GM19397 (cell line): ENCODE measurements around the gene NEK4.
"Not testable (repeated sequence)": the region's sequence is repeated elsewhere in the genome, so short reads cannot be mapped to it uniquely, and the experiment has no call there.

Source experiments
- ATAC-seq: cut with Tn5 transposase; IDR thresholded peaks from one replicate; pipeline ENCODE4 v1.9.1; 2021; ENCODE audit warnings: mild to moderate bottlenecking, moderate library complexity; ENCODE audit not compliant: unreplicated experiment

Gene NEK4

DNA sequence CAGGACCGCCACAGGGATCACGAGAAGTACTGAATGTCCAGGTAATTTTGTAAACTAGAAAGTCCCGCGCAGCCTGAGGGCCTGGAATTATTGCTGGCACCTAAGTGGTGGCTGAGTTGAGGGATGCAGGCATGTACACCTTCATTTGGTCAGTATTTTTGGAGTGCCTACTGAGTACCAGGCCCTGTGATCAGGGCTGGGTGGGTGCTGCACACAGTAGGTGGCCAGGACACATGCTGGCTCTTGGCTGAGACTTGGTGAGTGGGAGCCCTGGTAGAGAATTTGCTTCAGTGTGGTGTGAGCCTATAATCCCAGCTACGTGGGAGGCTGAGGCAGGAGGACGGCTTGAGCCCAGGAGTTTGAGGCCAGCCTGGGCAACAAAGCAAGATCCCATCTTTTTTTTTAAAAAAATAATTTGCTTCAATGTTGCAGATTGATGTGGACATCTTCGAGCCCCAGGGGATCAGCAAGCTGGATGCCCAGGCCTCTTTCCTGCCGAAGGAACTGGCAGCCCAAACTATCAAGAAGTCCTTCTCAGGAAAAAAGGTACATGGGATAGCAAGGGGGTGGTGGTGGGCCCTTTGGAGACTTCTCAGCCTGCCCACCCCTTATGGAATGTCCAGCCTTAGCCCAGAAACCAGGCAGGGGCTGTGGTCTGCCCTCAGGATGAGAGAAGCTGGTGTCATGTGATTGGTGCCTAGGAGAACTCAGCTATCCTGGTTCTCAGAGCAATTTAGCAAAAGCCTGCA is 9.3 kb upstream of the NEK4 start:
- no peak for ATAC-seq

GRCh38 chr3:52779011-52779836 is 8.5 kb upstream of the NEK4 start:
- ATAC-seq, result peak; percentile 74

- ATAC-seq, result no peak
Observed at GRCh38 chr3:52777959-52778805, 7.4 kb upstream of the NEK4 start.

GRCh38 chr3:52777127-52777958 is 6.6 kb upstream of the NEK4 start, which contains the start of gene ITIH1:
ITIH1 (plus strand) TSS chr3:52777599; CDS start chr3:52777616, 17 bp downstream.
- ATAC-seq, result no peak

GRCh38 chr3:52776486-52776885 is 5.7 kb upstream of the NEK4 start:
- ATAC-seq, result not testable (repeated sequence)

DNA sequence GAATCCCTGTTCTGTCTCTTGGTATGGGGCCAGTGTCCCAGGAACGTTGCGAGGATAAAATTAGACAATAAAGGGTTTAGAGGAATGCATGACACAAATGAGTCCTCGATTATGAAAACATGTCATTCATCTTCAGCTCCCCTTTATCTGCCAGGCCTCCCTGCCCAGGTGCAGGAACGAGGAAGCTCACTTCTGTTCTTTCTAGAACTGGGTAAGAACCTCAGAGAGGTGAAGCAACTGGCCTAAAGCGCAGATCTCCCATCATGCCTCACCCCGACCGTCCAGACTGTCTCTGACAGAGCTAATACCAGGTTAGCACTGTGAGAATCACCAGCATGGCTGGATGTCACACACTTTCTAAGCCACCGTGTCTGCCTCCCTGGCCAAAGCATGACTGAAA is 5.1 kb upstream of the NEK4 start:
- no peak for ATAC-seq

DNA sequence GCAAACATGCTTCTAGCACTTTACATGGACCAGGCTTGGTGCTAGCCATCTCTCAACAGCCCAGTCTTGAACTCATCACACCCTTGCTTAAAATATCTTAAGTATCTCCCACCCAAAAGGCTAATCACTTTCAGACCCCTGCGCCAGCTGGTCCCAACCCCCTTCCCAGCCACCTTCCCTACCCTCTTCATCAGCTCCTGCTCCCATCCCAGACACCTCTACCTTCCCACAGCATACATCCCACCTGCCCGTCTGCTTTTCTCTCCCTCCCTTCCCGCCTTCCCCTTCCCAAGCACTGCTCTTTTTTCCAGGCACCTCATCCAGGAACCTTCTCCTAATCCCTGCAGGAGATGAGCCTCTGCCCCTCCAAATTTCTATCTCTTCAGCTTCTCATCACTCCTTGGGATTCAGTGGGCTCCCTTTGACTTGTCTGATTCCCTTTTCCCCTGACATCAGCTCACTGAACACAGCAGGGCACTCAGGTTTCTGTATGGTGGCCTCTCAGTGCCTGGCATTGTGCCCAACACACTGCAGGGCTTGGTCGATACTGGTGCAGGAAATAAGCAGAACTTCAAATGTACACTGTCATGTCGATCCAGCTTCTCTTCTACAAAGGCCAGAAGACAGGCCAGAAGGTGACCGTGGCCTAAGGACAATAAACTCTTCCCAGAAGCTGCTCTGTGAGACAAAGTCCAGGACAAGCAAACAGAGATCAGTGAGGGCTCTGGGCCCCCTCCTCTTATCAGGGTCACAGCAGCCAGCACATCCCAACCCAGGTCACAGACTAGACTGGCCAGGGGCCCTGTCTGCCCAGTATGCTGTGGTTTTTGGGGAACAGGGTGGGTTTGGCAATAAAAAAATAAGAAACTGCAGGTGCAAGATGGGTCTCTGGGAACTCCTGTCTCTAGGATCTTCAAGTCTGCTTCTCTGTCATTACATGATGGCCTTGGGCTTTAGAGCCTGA is 4.4 kb upstream of the NEK4 start:
- ATAC-seq, result no peak

DNA sequence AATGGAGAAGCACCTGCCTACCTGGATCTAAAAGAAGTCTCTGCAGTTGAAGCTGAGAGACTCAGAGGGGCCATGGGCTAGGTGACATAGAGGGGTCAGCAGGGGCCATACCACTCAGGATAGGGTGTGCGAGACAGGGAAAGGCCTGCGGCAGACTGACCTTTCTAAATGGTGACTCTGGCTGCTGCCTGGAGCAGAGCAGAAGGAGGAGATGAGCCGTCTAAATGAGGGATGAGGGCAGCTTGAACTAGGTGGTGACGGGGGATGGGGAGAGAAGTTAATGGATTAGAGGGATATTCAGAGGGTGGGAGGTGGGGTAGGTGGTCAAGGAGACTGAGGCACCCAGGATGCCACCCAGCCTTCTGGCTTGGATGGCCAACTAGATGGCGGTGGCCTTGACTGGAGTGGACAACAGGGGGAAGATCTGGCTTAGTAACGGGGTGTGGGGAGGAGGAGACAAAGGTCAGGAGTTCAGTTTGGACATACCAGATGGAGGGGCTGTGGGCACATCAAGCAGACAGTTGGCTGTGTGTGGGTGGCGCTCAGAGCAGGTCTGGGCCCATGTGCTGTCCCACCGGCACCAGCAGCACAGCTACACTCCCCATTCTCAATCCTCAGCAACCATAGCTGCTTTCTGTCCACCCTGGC is 3.5 kb upstream of the NEK4 start:
- ATAC-seq, result no peak

DNA sequence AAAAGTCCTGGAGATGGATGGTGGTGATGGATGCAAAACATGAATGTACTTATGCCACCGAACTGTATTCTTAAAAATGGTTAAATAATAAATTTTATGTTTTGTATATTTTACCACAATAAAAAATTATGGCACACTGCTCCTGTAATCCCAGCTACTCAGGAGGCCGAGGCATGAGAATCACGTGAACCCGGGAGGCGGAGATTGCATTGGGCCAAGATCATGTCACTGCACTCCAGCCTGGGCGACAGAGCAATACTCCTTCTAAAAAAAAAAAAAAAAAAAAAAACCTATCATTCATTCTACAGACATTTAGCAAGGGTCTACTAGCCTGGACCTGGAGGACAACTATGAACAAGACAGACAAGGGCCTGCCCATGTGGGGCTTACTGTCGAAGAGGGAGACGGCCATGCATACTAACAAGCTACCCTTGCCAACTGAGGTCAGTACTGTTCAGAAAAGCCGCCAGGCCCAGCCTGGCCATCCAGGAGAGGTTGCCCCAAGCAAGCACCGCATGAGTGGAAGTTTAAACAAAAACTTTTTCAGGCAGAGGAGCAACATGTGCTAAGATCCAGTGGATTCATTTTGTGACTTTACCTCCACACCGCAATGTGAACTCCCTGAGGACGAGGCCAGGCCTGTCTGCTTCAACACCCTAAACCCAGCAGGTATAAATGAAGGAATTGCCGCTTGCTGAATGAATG is 2.8 kb upstream of the NEK4 start:
- ATAC-seq, result no peak

DNA sequence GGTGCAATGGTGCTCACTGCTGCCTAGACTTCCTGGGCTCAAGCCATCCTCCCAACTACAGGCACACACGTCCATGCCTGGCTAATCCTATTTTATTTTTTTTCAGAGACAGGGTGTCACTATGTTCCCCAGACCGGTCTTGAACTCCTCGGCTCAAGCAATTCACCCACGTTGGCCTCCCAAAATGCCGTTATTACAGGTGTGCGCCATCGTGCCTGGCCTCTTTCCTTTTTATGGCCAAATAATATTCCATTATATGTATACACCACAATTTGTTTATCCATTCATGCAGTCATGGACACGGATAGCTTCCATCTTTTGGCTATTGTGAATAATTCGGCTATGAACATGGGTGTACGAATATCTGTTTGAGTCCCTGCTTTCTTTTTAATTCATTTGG is 962 bp upstream of the NEK4 start:
- no peak for ATAC-seq

- ATAC-seq, result no peak
Observed at GRCh38 chr3:52771334-52771681, 568 bp upstream of the NEK4 start.

- ATAC-seq, result no peak
Observed at GRCh38 chr3:52769786-52770455, 819 bp downstream of the NEK4 start.

DNA sequence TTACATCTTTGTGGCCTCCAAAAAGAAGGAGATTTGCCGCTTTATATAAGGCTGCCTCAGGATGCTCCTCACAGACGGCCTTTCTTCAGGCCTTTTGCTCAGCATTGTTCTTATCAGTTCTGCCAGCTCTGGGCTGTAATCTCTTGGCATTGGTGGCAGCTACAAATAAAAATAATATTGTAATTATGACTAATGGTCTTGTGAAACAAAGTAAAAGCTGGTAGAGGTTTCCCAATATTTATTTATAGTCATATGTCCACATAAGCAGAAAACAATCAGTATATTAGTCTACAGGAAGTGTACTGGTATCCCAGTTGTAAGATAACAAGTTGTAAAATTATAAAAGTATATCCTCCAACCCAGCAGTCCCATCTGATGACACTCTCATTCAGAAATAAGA is 7.3 kb downstream of the NEK4 start:
- ATAC-seq, result no peak

GRCh38 chr3:52756141-52756540 is 14.6 kb downstream of the NEK4 start:
- ATAC-seq, result no peak

- no peak for ATAC-seq
Observed at GRCh38 chr3:52754373-52754772, 16.4 kb downstream of the NEK4 start.

- no peak for ATAC-seq
Observed at GRCh38 chr3:52752045-52752660, 18.6 kb downstream of the NEK4 start.

DNA sequence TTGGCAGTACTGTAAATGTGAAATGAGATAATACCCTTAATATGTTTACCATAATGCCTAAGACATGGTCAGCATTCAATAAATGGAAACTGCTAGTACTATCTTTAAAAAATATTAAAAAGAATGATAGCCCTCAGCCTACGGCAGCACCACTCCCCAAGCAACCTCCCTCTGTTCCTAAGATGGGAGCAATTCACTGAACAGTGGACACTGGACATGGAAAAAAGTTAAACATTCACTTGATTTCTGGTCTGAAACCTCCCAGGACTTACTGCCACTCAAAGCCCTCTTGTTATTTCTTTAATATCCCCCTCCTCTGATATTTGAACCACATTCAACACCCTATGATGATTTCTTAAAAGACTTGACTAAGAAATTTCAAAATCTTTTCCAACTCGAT is 27.0 kb downstream of the NEK4 start:
- ATAC-seq, result no peak
